DMS 273 treated with DMSO at 0.1 percent for 48 hours (cell line): ENCODE results near the gene SERGEF.
A peak's percentile ranks its signal among the peaks of the same experiment; 100 is the strongest.

ENCODE experiments used
- DNase-seq: peaks from one replicate; lab custom pipeline; 2025; lab: John Stamatoyannopoulos, UW

The SERGEF gene

GRCh38 chr11:17769218-17769617 lies 243.6 kb downstream of the SERGEF start:
- DNase-seq, result no peak

GRCh38 chr11:17768547-17768946 lies 244.3 kb downstream of the SERGEF start:
- DNase-seq, result no peak

- DNase-seq, result no peak
These were observed 244.9 kb downstream of the SERGEF start for GRCh38 chr11:17767914-17768313.

GRCh38 chr11:17767301-17767885 lies 245.5 kb downstream of the SERGEF start:
- DNase-seq, result no peak

GRCh38 chr11:17766590-17766989 lies 246.3 kb downstream of the SERGEF start:
- DNase-seq, result no peak

GRCh38 chr11:17766073-17766359 lies 246.8 kb downstream of the SERGEF start:
- DNase-seq, result no peak

- no peak for DNase-seq
These were observed 247.3 kb downstream of the SERGEF start for GRCh38 chr11:17765356-17766072.

- DNase-seq, result no peak
These were observed 248.2 kb downstream of the SERGEF start for GRCh38 chr11:17764446-17765218.

- no peak for DNase-seq
These were observed 249.1 kb downstream of the SERGEF start for GRCh38 chr11:17763703-17764102.

- no peak for DNase-seq
These were observed 249.6 kb downstream of the SERGEF start for GRCh38 chr11:17763244-17763643.

GRCh38 chr11:17762309-17762974 lies 250.4 kb downstream of the SERGEF start:
- DNase-seq, result no peak

- DNase-seq, result peak; percentile 17
These were observed 252.5 kb downstream of the SERGEF start for GRCh38 chr11:17760102-17761029.

- DNase-seq, result no peak
These were observed 257.0 kb downstream of the SERGEF start for GRCh38 chr11:17755891-17756290.

- DNase-seq, result no peak
These were observed 259.2 kb downstream of the SERGEF start for GRCh38 chr11:17753641-17754040.

- DNase-seq, result no peak
These were observed 259.7 kb downstream of the SERGEF start for GRCh38 chr11:17753153-17753552.

GRCh38 chr11:17752144-17752543 lies 260.7 kb downstream of the SERGEF start:
- DNase-seq, result no peak

- DNase-seq, result no peak
These were observed 261.3 kb downstream of the SERGEF start for GRCh38 chr11:17751558-17751957.

GRCh38 chr11:17750801-17751165 lies 262.1 kb downstream of the SERGEF start:
- no peak for DNase-seq

GRCh38 chr11:17750013-17750800 lies 262.6 kb downstream of the SERGEF start:
- no peak for DNase-seq

GRCh38 chr11:17748761-17749721 lies 263.8 kb downstream of the SERGEF start:
- no peak for DNase-seq
